Activated B cell treated with CpG ODN at 0.5 μM for 24 hours (primary cell): ENCODE results near the gene CCNI. TPM values are rescaled to one million over a fixed set of nuclear protein-coding genes. Genes with fewer than 3 reads are reported as not detected.
A peak's percentile ranks its signal among the peaks of the same experiment; 100 is the strongest.

ENCODE experiments used
- ATAC-seq: fragments of 200-7000 bp; cut with Tn5 transposase; one replicate; pipeline ENCODE4 v1.10.0; 2021; ENCODE audit warnings: low read depth, mild to moderate bottlenecking, moderate library complexity
- CTCF ChIA-PET: fragments of 350-600 bp; sonication (Branson Sonifier 250); formaldehyde crosslinking; loops from one replicate; lab custom pipeline; 2021; ENCODE audit warnings: antibody characterized with exemption; lab: Charles Lee
- POLR2A ChIA-PET: fragments of 350-600 bp; sonication (Branson Sonifier 250); formaldehyde crosslinking; loops from one replicate; lab custom pipeline; 2021; ENCODE audit warnings: antibody characterized with exemption; lab: Charles Lee
- DNase-seq: peaks from one replicate; pipeline ENCODE4 v3.0.0; 2022
- H3K27ac Mint-ChIP-seq: one replicate; pipeline ENCODE4 v1.8.0; 2020; ENCODE audit warnings: mixed read lengths
- H3K27me3 Mint-ChIP-seq: one replicate; pipeline ENCODE4 v1.8.0; 2021; ENCODE audit warnings: mixed read lengths
- H3K36me3 Mint-ChIP-seq: one replicate; pipeline ENCODE4 v1.8.0; 2021; ENCODE audit warnings: low read depth, mixed read lengths
- H3K4me1 Mint-ChIP-seq: one replicate; pipeline ENCODE4 v1.8.0; 2021; ENCODE audit warnings: mixed read lengths
- H3K4me3 Mint-ChIP-seq: one replicate; pipeline ENCODE4 v1.8.0; 2020; ENCODE audit warnings: mild to moderate bottlenecking, mixed read lengths
- H3K9me3 Mint-ChIP-seq: one replicate; pipeline ENCODE4 v1.8.0; 2020; ENCODE audit warnings: mixed read lengths
- CTCF ChIP-seq: fragments of 200-600 bp; IDR thresholded peaks from one replicate; pipeline ENCODE4 v1.8.0; 2022; ENCODE audit warnings: antibody characterized with exemption, mild to moderate bottlenecking
- intact Hi-C: fragments of 100-400 bp; cut with micrococcal nuclease; formaldehyde crosslinking; loops from one replicate; pipeline ENCODE4 v1.15.1; 2024
- total RNA-seq: library from RNA; stranded (reverse); gene quantifications from 2 replicates; pipeline ENCODE4 v1.2.3, GENCODE V29; 2022

Gene CCNI
- total RNA-seq, 1 donor from 2014 or later, result 246 TPM

GRCh38 chr4:77043507-77044136 lies 32.2 kb downstream of the CCNI start:
- H3K27ac Mint-ChIP-seq, result no peak overlapping the region
- ChIA-PET POLR2A (no interaction called here), CTCF (interaction anchor here (1.1 to 1.5 kb wide), 2 partner anchors 10 to 52 kb away, joined by 3 to 6 read pairs; no protein-coding TSS in a partner anchor)
- H3K4me1 Mint-ChIP-seq, result peaks cover 17% of the 10 kb centered on the region
- TF ChIP-seq CTCF, result no peak
- peaks cover 41% of the 10 kb centered on the region for H3K36me3 Mint-ChIP-seq
- no peak overlapping the region for H3K4me3 Mint-ChIP-seq
- no peak for DNase-seq
- no peak for ATAC-seq
- intact Hi-C loops, result loop anchor here (2.0 to 10.0 kb wide), 3 partner anchors 99 to 613 kb away; partner anchors contain the start of gene SEPTIN11
- no peaks in the 10 kb centered on the region for H3K9me3 Mint-ChIP-seq
- no peaks in the 10 kb centered on the region for H3K27me3 Mint-ChIP-seq

- intact Hi-C loops, result loop anchor here (5.0 to 10.0 kb wide), 2 partner anchors 96 to 529 kb away; partner anchors contain the start of gene SEPTIN11
- ATAC-seq, result peak; percentile 69
- Mint-ChIP-seq H3K36me3 (peaks cover 26% of the 10 kb centered on the region), H3K27ac (peak overlapping the region; percentile 57), H3K4me3 (no peak overlapping the region), H3K27me3 (no peaks in the 10 kb centered on the region), H3K9me3 (no peaks in the 10 kb centered on the region), H3K4me1 (peaks cover 17% of the 10 kb centered on the region)
- CTCF ChIA-PET, result interaction anchor here (0.8 kb wide), 1 partner anchor 162 kb away, joined by 3 read pairs; no protein-coding TSS in a partner anchor
- TF ChIP-seq CTCF, result no peak
- POLR2A ChIA-PET, result interaction anchor here (0.5 kb wide), 1 partner anchor 616 kb away, joined by 3 read pairs; no protein-coding TSS in a partner anchor
- DNase-seq, result no peak
Measured at GRCh38 chr4:77040854-77041725, 34.7 kb downstream of the CCNI start.

- no peak for TF ChIP-seq CTCF
- no peaks in the 10 kb centered on the region for H3K27me3 Mint-ChIP-seq
- H3K36me3 Mint-ChIP-seq, result peaks cover 26% of the 10 kb centered on the region
- intact Hi-C loops, result loop anchor here (5.0 to 10.0 kb wide), 2 partner anchors 95 to 528 kb away; partner anchors contain the start of gene SEPTIN11
- no peaks in the 10 kb centered on the region for H3K9me3 Mint-ChIP-seq
- POLR2A ChIA-PET, result no interaction called here
- ATAC-seq, result no peak
- H3K27ac Mint-ChIP-seq, result no peak overlapping the region
- H3K4me3 Mint-ChIP-seq, result no peak overlapping the region
- no peak for DNase-seq
- CTCF ChIA-PET, result interaction anchor here (0.8 kb wide), 1 partner anchor 163 kb away, joined by 3 read pairs; no protein-coding TSS in a partner anchor
- peaks cover 17% of the 10 kb centered on the region for H3K4me1 Mint-ChIP-seq
Measured at GRCh38 chr4:77040270-77040669, 35.5 kb downstream of the CCNI start.

- TF ChIP-seq CTCF, result no peak
- no peak overlapping the region for H3K27ac Mint-ChIP-seq
- H3K27me3 Mint-ChIP-seq, result no peaks in the 10 kb centered on the region
- no peak for ATAC-seq
- no peak for DNase-seq
- CTCF ChIA-PET, result no interaction called here
- H3K36me3 Mint-ChIP-seq, result peaks cover 28% of the 10 kb centered on the region
- intact Hi-C loops, result loop anchor here (5.0 to 10.0 kb wide), 2 partner anchors 95 to 527 kb away; partner anchors contain the start of gene SEPTIN11
- H3K9me3 Mint-ChIP-seq, result no peaks in the 10 kb centered on the region
- peaks cover 17% of the 10 kb centered on the region for H3K4me1 Mint-ChIP-seq
- POLR2A ChIA-PET, result no interaction called here
- no peak overlapping the region for H3K4me3 Mint-ChIP-seq
Measured at GRCh38 chr4:77039796-77040195, 36.0 kb downstream of the CCNI start.
